ENCODE data around the gene OSER1. TPM values are rescaled to one million over a fixed set of nuclear protein-coding genes. Genes with fewer than 3 reads are reported as not detected.
A peak's percentile ranks its signal among the peaks of the same experiment; 100 is the strongest.

The OSER1 gene
- total and polyA plus RNA-seq, 9 of the 15 experiments (the other 6 are each of a cell fraction or from before 2014, with no cell fraction given): 15.5 to 57.3 (median 19.9) TPM

- H3K27ac ChIP-seq (ENCODE audit: extremely low read depth, low read depth, low read length): no peak overlapping the region
- intact Hi-C loops (cut with micrococcal nuclease): no loop called here
- WGBS (ENCODE audit: insufficient coverage, low coverage, missing lambda C conversion rate): 0% methylated on average over 6 of the region's 7 CpGs
- DNase-seq (ENCODE audit: extremely low read depth in 1 of 4, low spot score in 3 of 4) (peak in 1 of 4 experiments; percentile 38), ATAC-seq (peak; percentile 66; the same call in 2 of the 3 replicates), FAIRE-seq (no peak)
- no peak overlapping the region for H2AFZ ChIP-seq (ENCODE audit: low read depth, low read length)
- no peak overlapping the region for H3K9ac ChIP-seq (ENCODE audit: insufficient read depth in 1 of 2, low read depth in 2 of 2, low read length in 2 of 2)
- H3K4me1 ChIP-seq (replicated peaks in 1 of 2; ENCODE audit: control insufficient read depth in 2 of 2, insufficient read depth in 2 of 2, low read length in 2 of 2): peaks cover 2 to 10% of the 10 kb centered on the region in 2 experiments; a peak in 4 of 5 replicates
- H3K9me3 ChIP-seq (replicated peaks; ENCODE audit: control insufficient read depth, insufficient read depth, low read depth, low read length): no peaks in the 10 kb centered on the region
- no peaks in the 10 kb centered on the region for H3K36me3 ChIP-seq (ENCODE audit: control insufficient read depth, insufficient read depth, low read length)
- CTCF ChIA-PET (ENCODE audit: low intra/inter-chr PET ratio): interaction anchor here (0.6 kb wide), 1 partner anchor 106 kb away, joined by 3 read pairs; no protein-coding TSS in a partner anchor
- H3K79me2 ChIP-seq (ENCODE audit: control insufficient read depth, insufficient read depth, low read length): no peaks in the 10 kb centered on the region
- no peak overlapping the region for H3K4me2 ChIP-seq (ENCODE audit: insufficient read depth, low read length)
- TF ChIP-seq DNMT1 (IDR thresholded peaks at IDR 0.05) (no peak), CHD1 (IDR thresholded peaks at IDR 0.05; ENCODE audit: low read length) (no peak), NFIC (IDR thresholded peaks at IDR 0.05) (0 out of 2 replicates have a peak, but pooled peaks have one; percentile 7), ZNF589 (CRISPR knock-in tag; IDR thresholded peaks at IDR 0.05; ENCODE audit: low read depth) (no peak), BRD9 (IDR thresholded peaks at IDR 0.05; ENCODE audit: low read depth, partially characterized antibody) (no peak), CTCF (IDR thresholded peaks at IDR 0.05 in 2 of 3, conservative IDR thresholded peaks at IDR 0.05 in 1 of 3; ENCODE audit: insufficient read depth in 2 of 3, low read depth in 1 of 3, low read length in 3 of 3) (peak; percentile 13 to 36 (median 33); a peak in 3 of 6 replicates), ASH1L (IDR thresholded peaks at IDR 0.05; ENCODE audit: borderline replicate concordance, low read depth, partially characterized antibody) (no peak)
- TF ChIP-seq, protein P1, sequence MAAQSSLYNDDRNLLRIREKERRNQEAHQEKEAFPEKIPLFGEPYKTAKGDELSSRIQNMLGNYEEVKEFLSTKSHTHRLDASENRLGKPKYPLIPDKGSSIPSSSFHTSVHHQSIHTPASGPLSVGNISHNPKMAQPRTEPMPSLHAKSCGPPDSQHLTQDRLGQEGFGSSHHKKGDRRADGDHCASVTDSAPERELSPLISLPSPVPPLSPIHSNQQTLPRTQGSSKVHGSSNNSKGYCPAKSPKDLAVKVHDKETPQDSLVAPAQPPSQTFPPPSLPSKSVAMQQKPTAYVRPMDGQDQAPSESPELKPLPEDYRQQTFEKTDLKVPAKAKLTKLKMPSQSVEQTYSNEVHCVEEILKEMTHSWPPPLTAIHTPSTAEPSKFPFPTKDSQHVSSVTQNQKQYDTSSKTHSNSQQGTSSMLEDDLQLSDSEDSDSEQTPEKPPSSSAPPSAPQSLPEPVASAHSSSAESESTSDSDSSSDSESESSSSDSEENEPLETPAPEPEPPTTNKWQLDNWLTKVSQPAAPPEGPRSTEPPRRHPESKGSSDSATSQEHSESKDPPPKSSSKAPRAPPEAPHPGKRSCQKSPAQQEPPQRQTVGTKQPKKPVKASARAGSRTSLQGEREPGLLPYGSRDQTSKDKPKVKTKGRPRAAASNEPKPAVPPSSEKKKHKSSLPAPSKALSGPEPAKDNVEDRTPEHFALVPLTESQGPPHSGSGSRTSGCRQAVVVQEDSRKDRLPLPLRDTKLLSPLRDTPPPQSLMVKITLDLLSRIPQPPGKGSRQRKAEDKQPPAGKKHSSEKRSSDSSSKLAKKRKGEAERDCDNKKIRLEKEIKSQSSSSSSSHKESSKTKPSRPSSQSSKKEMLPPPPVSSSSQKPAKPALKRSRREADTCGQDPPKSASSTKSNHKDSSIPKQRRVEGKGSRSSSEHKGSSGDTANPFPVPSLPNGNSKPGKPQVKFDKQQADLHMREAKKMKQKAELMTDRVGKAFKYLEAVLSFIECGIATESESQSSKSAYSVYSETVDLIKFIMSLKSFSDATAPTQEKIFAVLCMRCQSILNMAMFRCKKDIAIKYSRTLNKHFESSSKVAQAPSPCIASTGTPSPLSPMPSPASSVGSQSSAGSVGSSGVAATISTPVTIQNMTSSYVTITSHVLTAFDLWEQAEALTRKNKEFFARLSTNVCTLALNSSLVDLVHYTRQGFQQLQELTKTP (IDR thresholded peaks at IDR 0.05; ENCODE audit: low read depth in 1 of 2, partially characterized antibody in 2 of 2): no peak
- no peak overlapping the region for H3K4me3 ChIP-seq
- POLR2A ChIA-PET: no interaction called here
- in situ Hi-C loops (cut with MboI): no loop called here
- H4K20me1 ChIP-seq (replicated peaks; ENCODE audit: control insufficient read depth, insufficient read depth, low read length): peaks cover 10% of the 10 kb centered on the region; the same call in 1 of the 2 replicates
- no TSS peak for BruUV-seq (replicated peaks)
- H3K9me1 ChIP-seq (ENCODE audit: control insufficient read depth, insufficient read depth, low read length): no peaks in the 10 kb centered on the region
- H3K27me3 ChIP-seq (ENCODE audit: control insufficient read depth in 2 of 2, insufficient read depth in 2 of 2, low read length in 2 of 2): peaks cover 2 to 20% of the 10 kb centered on the region in 2 experiments; a peak in 4 of 5 replicates
Observed at GRCh38 chr20:44222633-44223368, 12.2 kb upstream of the OSER1 start.
